H9 (cell line): ENCODE results near the gene OSBPL2. TPM values are rescaled to one million over a fixed set of nuclear protein-coding genes. Genes with fewer than 3 reads are reported as not detected.

Experiments used
- DNase-seq: peaks from one replicate; pipeline ENCODE4 v3.0.0-alpha.2; 2017
- H2AFZ ChIP-seq: one replicate; pipeline ENCODE4 v1.6.1; 2013; ENCODE audit warnings: mild to moderate bottlenecking, low read length, control low read depth, moderate library complexity
- H2AK5ac ChIP-seq: 2 replicates; pipeline ENCODE4 v1.6.1; 2013; ENCODE audit warnings: low read length, control low read depth, mixed read lengths; ENCODE audit not compliant: insufficient read length
- H2BK120ac ChIP-seq: one replicate; pipeline ENCODE4 v1.6.1; 2013; ENCODE audit warnings: low read depth, mild to moderate bottlenecking, low read length, control low read depth, inconsistent platforms; ENCODE audit not compliant: poor library complexity, severe bottlenecking
- H2BK12ac ChIP-seq: 2 replicates; pipeline ENCODE4 v1.6.1; 2013; ENCODE audit warnings: low read length, control low read depth, mixed read lengths, low read depth; ENCODE audit not compliant: insufficient read length
- H2BK15ac ChIP-seq: 2 replicates; pipeline ENCODE4 v1.6.1; 2013; ENCODE audit warnings: low read depth, low read length, control low read depth
- H2BK20ac ChIP-seq: one replicate; pipeline ENCODE4 v1.6.1; 2013; ENCODE audit warnings: low read depth, mild to moderate bottlenecking, low read length, control low read depth, inconsistent platforms; ENCODE audit not compliant: poor library complexity, severe bottlenecking
- H2BK5ac ChIP-seq: 2 replicates; pipeline ENCODE4 v1.6.1; 2013; ENCODE audit warnings: low read length, control low read depth, mixed read lengths; ENCODE audit not compliant: insufficient read length
- H3K14ac ChIP-seq: 2 replicates; pipeline ENCODE4 v1.6.1; 2013; ENCODE audit warnings: low read length, control low read depth; ENCODE audit not compliant: insufficient read depth
- H3K18ac ChIP-seq: 2 replicates; pipeline ENCODE4 v1.6.1; 2013; ENCODE audit warnings: low read depth, mild to moderate bottlenecking, mixed read lengths, low read length, control low read depth; ENCODE audit not compliant: insufficient read length
- H3K23ac ChIP-seq: 2 replicates; pipeline ENCODE4 v1.6.1; 2013; ENCODE audit warnings: low read length, control low read depth, mixed read lengths, low read depth; ENCODE audit not compliant: insufficient read length
- H3K23me2 ChIP-seq: 2 replicates; pipeline ENCODE4 v1.6.1; 2013; ENCODE audit warnings: low read depth, mild to moderate bottlenecking, mixed read lengths, low read length, control low read depth; ENCODE audit not compliant: insufficient read length, poor library complexity, severe bottlenecking
- H3K27ac ChIP-seq: 2 replicates; pipeline ENCODE4 v1.5.1; 2013; ENCODE audit warnings: low read length, control low read depth, mixed read lengths, low read depth; ENCODE audit not compliant: insufficient read length
- H3K27me3 ChIP-seq: 2 replicates; pipeline ENCODE4 v1.6.1; 2013; ENCODE audit warnings: low read length, control low read depth, inconsistent platforms; ENCODE audit not compliant: insufficient read depth
- H3K4ac ChIP-seq: 2 replicates; pipeline ENCODE4 v1.6.1; 2013; ENCODE audit warnings: low read depth, mild to moderate bottlenecking, control low read depth, inconsistent platforms, low read length, moderate library complexity
- H3K4me1 ChIP-seq: 2 replicates; pipeline ENCODE4 v1.6.1; 2013; ENCODE audit warnings: low read length, control low read depth, inconsistent platforms; ENCODE audit not compliant: insufficient read depth
- H3K4me2 ChIP-seq: 2 replicates; pipeline ENCODE4 v1.6.1; 2013; ENCODE audit warnings: low read length, control low read depth, mixed read lengths; ENCODE audit not compliant: insufficient read length, insufficient read depth
- H3K56ac ChIP-seq: 2 replicates; pipeline ENCODE4 v1.6.1; 2013; ENCODE audit warnings: low read depth, mild to moderate bottlenecking, mixed read lengths, low read length, control low read depth; ENCODE audit not compliant: insufficient read length
- H3K79me1 ChIP-seq: 2 replicates; pipeline ENCODE4 v1.6.1; 2013; ENCODE audit warnings: low read depth, mild to moderate bottlenecking, moderate library complexity, low read length, control low read depth, inconsistent platforms; ENCODE audit not compliant: insufficient read depth, poor library complexity, severe bottlenecking
- H3K79me2 ChIP-seq: 2 replicates; pipeline ENCODE4 v1.6.1; 2013; ENCODE audit warnings: low read length, control low read depth, inconsistent platforms; ENCODE audit not compliant: insufficient read depth
- H3K9ac ChIP-seq: 2 replicates; pipeline ENCODE4 v1.6.1; 2013; ENCODE audit warnings: low read length, control low read depth, mixed read lengths; ENCODE audit not compliant: insufficient read length; ENCODE audit errors: extremely low read depth
- H3K9me3 ChIP-seq: one replicate; pipeline ENCODE4 v1.6.1; 2013; ENCODE audit warnings: low read depth, low read length, inconsistent platforms; ENCODE audit not compliant: control insufficient read depth
- H3T11ph ChIP-seq: one replicate; pipeline ENCODE4 v1.6.1; 2013; ENCODE audit warnings: mild to moderate bottlenecking, low read length, control low read depth, inconsistent platforms
- H4K20me1 ChIP-seq: one replicate; pipeline ENCODE4 v1.6.1; 2013; ENCODE audit not compliant: control insufficient read depth, insufficient read length, insufficient read depth
- H4K5ac ChIP-seq: 2 replicates; pipeline ENCODE4 v1.6.1; 2013; ENCODE audit warnings: low read depth, mild to moderate bottlenecking, mixed read lengths, low read length, control low read depth; ENCODE audit not compliant: insufficient read length
- H4K8ac ChIP-seq: replicated peaks from 2 replicates; pipeline ENCODE4 v1.6.1; 2013; ENCODE audit warnings: low read length, control low read depth, mixed read lengths, low read depth; ENCODE audit not compliant: insufficient read length
- H4K91ac ChIP-seq: 2 replicates; pipeline ENCODE4 v1.6.1; 2013; ENCODE audit warnings: low read depth, mild to moderate bottlenecking, moderate library complexity, mixed read lengths, low read length, control low read depth; ENCODE audit not compliant: insufficient read length
- H3K27ac Mint-ChIP-seq, 3 experiments: 2 replicates in 2 of 3; 3 replicates in 1 of 3; pipeline ENCODE4 v1.8.0; 2020 to 2021; ENCODE audit warnings: mixed read lengths in 3 of 3, mild to moderate bottlenecking in 1 of 3, moderate library complexity in 1 of 3
- H3K27me3 Mint-ChIP-seq: 2 replicates; pipeline ENCODE4 v1.8.0; 2021; ENCODE audit warnings: low read depth, mild to moderate bottlenecking, moderate library complexity, mixed read lengths
- H3K36me3 Mint-ChIP-seq, 3 experiments: 2 replicates in 2 of 3; 3 replicates in 1 of 3; pipeline ENCODE4 v1.8.0; 2020 to 2021; ENCODE audit warnings: low read depth in 3 of 3, mixed read lengths in 3 of 3; ENCODE audit not compliant: insufficient read depth in 1 of 3
- H3K4me1 Mint-ChIP-seq, 2 experiments: 2 replicates each; pipeline ENCODE4 v1.8.0; 2020; ENCODE audit warnings: mixed read lengths in 2 of 2
- H3K4me3 Mint-ChIP-seq, 2 experiments: 2 replicates in 1 of 2; 3 replicates in 1 of 2; pipeline ENCODE4 v1.8.0; 2020 to 2021; ENCODE audit warnings: mild to moderate bottlenecking in 2 of 2, mixed read lengths in 2 of 2, moderate library complexity in 1 of 2
- H3K9me3 Mint-ChIP-seq, 2 experiments: 2 replicates in 1 of 2; 3 replicates in 1 of 2; pipeline ENCODE4 v1.8.0; 2020; ENCODE audit warnings: mild to moderate bottlenecking in 2 of 2, mixed read lengths in 2 of 2, moderate library complexity in 1 of 2
- CTCF ChIP-seq: fragments of 200-600 bp; sonication (generic); conservative IDR thresholded peaks from 3 replicates; pipeline ENCODE4 v1.8.0; 2021; ENCODE audit warnings: antibody characterized with exemption, mild to moderate bottlenecking
- WGBS: extraction: QIAGEN DNeasy Blood & Tissue Kit; methylation state at CpG from one replicate; pipeline ENCODE4 v1.1.7; 2013; ENCODE audit warnings: missing lambda C conversion rate, low lambda C conversion rate, mixed read lengths; ENCODE audit not compliant: insufficient read length; ENCODE audit errors: extremely low coverage; 5-methylcytosine and 5-hydroxymethylcytosine counted together
- total RNA-seq: library from RNA; stranded (reverse); gene quantifications from 2 replicates; pipeline ENCODE4 v1.2.1, GENCODE V29; 2021

Gene OSBPL2
- total RNA-seq, 1 experiment from 2014 or later = 47.3 TPM

GRCh38 chr20:62311150-62311549, 72.8 kb downstream of the OSBPL2 start:
- no peak for TF ChIP-seq CTCF
- H3K27me3 ChIP-seq = no peaks in the 10 kb centered on the region
- no peak overlapping the region for H3K56ac ChIP-seq
- no peak overlapping the region for H4K8ac ChIP-seq
- H3K4me2 ChIP-seq = no peak overlapping the region
- H3K27ac ChIP-seq = no peak overlapping the region
- no peaks in the 10 kb centered on the region for H3K27me3 Mint-ChIP-seq
- H3K9me3 Mint-ChIP-seq = no peaks in the 10 kb centered on the region
- H3K4me3 Mint-ChIP-seq = no peak overlapping the region
- no peaks in the 10 kb centered on the region for H4K20me1 ChIP-seq
- H3K36me3 Mint-ChIP-seq = peaks cover 19 to 64% (median 63%) of the 10 kb centered on the region in 3 experiments
- no peaks in the 10 kb centered on the region for H3K79me2 ChIP-seq
- no peak overlapping the region for H4K91ac ChIP-seq
- H3K4me1 ChIP-seq = no peaks in the 10 kb centered on the region
- H3T11ph ChIP-seq = no peak overlapping the region
- H2BK15ac ChIP-seq = no peak overlapping the region
- H3K9me3 ChIP-seq = no peaks in the 10 kb centered on the region
- no peak overlapping the region for H3K4ac ChIP-seq
- DNase-seq = no peak
- no peak overlapping the region for H2BK20ac ChIP-seq
- no peak overlapping the region for H2BK12ac ChIP-seq
- H4K5ac ChIP-seq = no peak overlapping the region
- no peak overlapping the region for H3K14ac ChIP-seq
- H2BK5ac ChIP-seq = no peak overlapping the region
- H3K27ac Mint-ChIP-seq = no peak overlapping the region
- no peak overlapping the region for H2BK120ac ChIP-seq
- H2AFZ ChIP-seq = no peak overlapping the region
- no peak overlapping the region for H3K9ac ChIP-seq
- no peaks in the 10 kb centered on the region for H3K23me2 ChIP-seq
- no peak overlapping the region for H3K18ac ChIP-seq
- no peak overlapping the region for H3K23ac ChIP-seq
- no CpG with 5 or more reads among the region's 18 CpGs for WGBS
- H3K4me1 Mint-ChIP-seq = no peaks in the 10 kb centered on the region
- H3K79me1 ChIP-seq = no peaks in the 10 kb centered on the region
- H2AK5ac ChIP-seq = no peak overlapping the region
